Measurements from ENCODE around the gene COLQ.
A peak's percentile ranks its signal among the peaks of the same experiment; 100 is the strongest.

COLQ gene

GRCh38 chr3:15403965-15404364 lies 117.5 kb downstream of the COLQ start:
- H3K27ac Mint-ChIP-seq: peak overlapping the region; percentile 4
- peaks cover 20% of the 10 kb centered on the region for H3K4me1 Mint-ChIP-seq
- peaks cover 1% of the 10 kb centered on the region for H3K36me3 Mint-ChIP-seq

GRCh38 chr3:15403495-15403894 lies 118.0 kb downstream of the COLQ start:
- Mint-ChIP-seq H3K27me3 (no peaks in the 10 kb centered on the region), H3K9me3 (no peaks in the 10 kb centered on the region), H3K4me3 (no peak overlapping the region), H3K4me1 (peaks cover 20% of the 10 kb centered on the region), H3K27ac (peak overlapping the region; percentile 74), H3K36me3 (peaks cover 1% of the 10 kb centered on the region)

More at GRCh38 chr3:15403965-15404364, 117.5 kb downstream of the COLQ start:
- Mint-ChIP-seq H3K9me3 (no peaks in the 10 kb centered on the region), H3K27me3 (no peaks in the 10 kb centered on the region), H3K4me3 (no peak overlapping the region)

GRCh38 chr3:15401936-15402335 lies 119.6 kb downstream of the COLQ start:
- H3K9me3 Mint-ChIP-seq: no peaks in the 10 kb centered on the region
- H3K4me1 Mint-ChIP-seq: peaks cover 20% of the 10 kb centered on the region
- H3K36me3 Mint-ChIP-seq: peaks cover 1% of the 10 kb centered on the region
- no peak overlapping the region for H3K27ac Mint-ChIP-seq
- no peak overlapping the region for H3K4me3 Mint-ChIP-seq
- no peaks in the 10 kb centered on the region for H3K27me3 Mint-ChIP-seq
